H1 (cell line): ENCODE results near the gene UBR7. TPM values are rescaled to one million over a fixed set of nuclear protein-coding genes. Genes with fewer than 3 reads are reported as not detected.

Experiments used
- CTCF ChIA-PET: fragments of 300-600 bp; sonication (Branson Sonifier 250); formaldehyde crosslinking; loops from one replicate; lab custom pipeline; 2021; ENCODE audit not compliant: partially characterized antibody; lab: Charles Lee
- POLR2A ChIA-PET: fragments of 300-600 bp; sonication (Branson Sonifier 250); formaldehyde crosslinking; loops from one replicate; lab custom pipeline; 2021; ENCODE audit warnings: inconsistent platforms; ENCODE audit not compliant: partially characterized antibody; lab: Charles Lee
- DNase-seq, 2 experiments: peaks; one replicate each; pipeline versions ENCODE4 v3.0.0 to v3.0.0-alpha.2; 2010 to 2022; ENCODE audit warnings: low spot score in 2 of 2, low read depth in 1 of 2, mixed read lengths in 1 of 2
- FAIRE-seq: peaks from 2 replicates; lab custom pipeline; 2011; peaks lifted over from hg19 to GRCh38; lab: Jason Lieb, UNC
- H2AFZ ChIP-seq: 2 replicates; pipeline ENCODE4 v1.8.1; 2012; ENCODE audit warnings: low read length, inconsistent platforms
- H2AK5ac ChIP-seq: 2 replicates; pipeline ENCODE4 v1.6.1; 2013; ENCODE audit warnings: low read depth, low read length
- H2BK120ac ChIP-seq: replicated peaks from 2 replicates; pipeline ENCODE3; 2013; ENCODE audit warnings: low read depth, low read length, inconsistent platforms
- H2BK12ac ChIP-seq: 2 replicates; pipeline ENCODE4 v1.6.1; 2013; ENCODE audit warnings: low read depth, low read length
- H2BK15ac ChIP-seq: 2 replicates; pipeline ENCODE4 v1.6.1; 2013; ENCODE audit warnings: low read length
- H2BK20ac ChIP-seq: 2 replicates; pipeline ENCODE4 v1.6.1; 2013; ENCODE audit warnings: low read length
- H2BK5ac ChIP-seq: 2 replicates; pipeline ENCODE4 v1.6.1; 2013; ENCODE audit warnings: low read depth, low read length
- H3K14ac ChIP-seq: 2 replicates; pipeline ENCODE4 v1.6.1; 2013; ENCODE audit warnings: inconsistent platforms; ENCODE audit not compliant: insufficient read length
- H3K18ac ChIP-seq: 2 replicates; pipeline ENCODE4 v1.6.1; 2013; ENCODE audit warnings: low read length; ENCODE audit errors: extremely low read depth
- H3K23ac ChIP-seq: 2 replicates; pipeline ENCODE4 v1.6.1; 2013; ENCODE audit warnings: inconsistent platforms; ENCODE audit not compliant: insufficient read length
- H3K23me2 ChIP-seq: 2 replicates; pipeline ENCODE4 v1.6.1; 2013; ENCODE audit warnings: low read depth, low read length
- H3K27ac ChIP-seq: 2 replicates; pipeline ENCODE4 v1.6.1; 2011; ENCODE audit warnings: low read depth, low read length, inconsistent platforms
- H3K27me3 ChIP-seq, 4 experiments: replicated peaks in 1 of 4; 1 replicate in 1 of 4; 2 replicates in 3 of 4; pipeline versions ENCODE4 v1.6.1 to v1.8.1; 2011 to 2013; ENCODE audit warnings: low read length in 3 of 4, mild to moderate bottlenecking in 3 of 4, inconsistent platforms in 2 of 4, mixed read lengths in 2 of 4, moderate library complexity in 1 of 4; ENCODE audit not compliant: control insufficient read depth in 3 of 4, insufficient read depth in 3 of 4; ENCODE audit errors: extremely low read depth in 1 of 4
- H3K36me3 ChIP-seq, 4 experiments: 2 replicates each; pipeline versions ENCODE4 v1.6.1 to v1.8.1; 2011 to 2013; ENCODE audit warnings: mild to moderate bottlenecking in 4 of 4, low read length in 3 of 4, moderate library complexity in 2 of 4, control low read depth in 1 of 4, inconsistent platforms in 1 of 4; ENCODE audit not compliant: insufficient read depth in 4 of 4, control insufficient read depth in 2 of 4
- H3K4ac ChIP-seq: replicated peaks from 2 replicates; pipeline ENCODE3; 2013; ENCODE audit warnings: low read length, low read depth, mixed read lengths, inconsistent platforms; ENCODE audit not compliant: insufficient read length
- H3K4me1 ChIP-seq, 4 experiments: replicated peaks in 1 of 4; 1 replicate in 1 of 4; 2 replicates in 3 of 4; pipeline versions ENCODE4 v1.6.1 to v1.8.1; 2011 to 2013; ENCODE audit warnings: low read length in 3 of 4, inconsistent platforms in 2 of 4, mixed read lengths in 1 of 4; ENCODE audit not compliant: insufficient read depth in 4 of 4, control insufficient read depth in 3 of 4
- H3K4me2 ChIP-seq, 2 experiments: 2 replicates each; pipeline versions ENCODE4 v1.6.1 to v1.8.1; 2011 to 2013; ENCODE audit warnings: low read depth in 2 of 2, low read length in 2 of 2, control low read depth in 1 of 2, inconsistent platforms in 1 of 2, mild to moderate bottlenecking in 1 of 2; ENCODE audit not compliant: insufficient read depth in 1 of 2
- H3K4me3 ChIP-seq, 4 experiments: fragments of 200-600, 300-600 bp in 1 of 4; sonication (generic), shearing (Covaris generic), sonication (Bioruptor Twin) in 1 of 4; 2 replicates each; pipeline versions ENCODE4 v1.5.1 to v1.8.1; 2011 to 2016; ENCODE audit warnings: low read length in 4 of 4, low read depth in 3 of 4, control low read depth in 2 of 4, inconsistent platforms in 2 of 4, mild to moderate bottlenecking in 2 of 4, mixed read lengths in 1 of 4, moderate library complexity in 1 of 4; ENCODE audit not compliant: insufficient read depth in 2 of 4; ENCODE audit errors: extremely low read depth in 1 of 4
- H3K56ac ChIP-seq: replicated peaks from 2 replicates; pipeline ENCODE3; 2013; ENCODE audit warnings: low read depth, mild to moderate bottlenecking, mixed read lengths, low read length, inconsistent platforms; ENCODE audit not compliant: insufficient read length
- H3K79me1 ChIP-seq: 2 replicates; pipeline ENCODE4 v1.6.1; 2013; ENCODE audit warnings: low read depth, low read length, control low read depth
- H3K79me2 ChIP-seq, 2 experiments: 2 replicates each; pipeline versions ENCODE4 v1.6.1 to v1.8.1; 2012 to 2013; ENCODE audit warnings: low read length in 2 of 2, mild to moderate bottlenecking in 2 of 2, inconsistent platforms in 1 of 2; ENCODE audit not compliant: insufficient read depth in 2 of 2, control insufficient read depth in 1 of 2
- H3K9ac ChIP-seq, 4 experiments: replicated peaks in 1 of 4; 1 replicate in 1 of 4; 2 replicates in 3 of 4; pipeline versions ENCODE4 v1.6.1 to v1.8.1; 2011 to 2013; ENCODE audit warnings: low read depth in 3 of 4, low read length in 3 of 4, control low read depth in 2 of 4, mild to moderate bottlenecking in 2 of 4, moderate library complexity in 2 of 4, inconsistent platforms in 1 of 4; ENCODE audit errors: extremely low read depth in 1 of 4
- H3K9me3 ChIP-seq, 2 experiments: 2 replicates each; pipeline versions ENCODE4 v1.6.1 to v1.8.1; 2012 to 2013; ENCODE audit warnings: mild to moderate bottlenecking in 2 of 2, moderate library complexity in 2 of 2, control low read depth in 1 of 2, inconsistent platforms in 1 of 2, low read depth in 1 of 2, low read length in 1 of 2, mixed read lengths in 1 of 2; ENCODE audit not compliant: insufficient read depth in 2 of 2
- H4K20me1 ChIP-seq, 2 experiments: replicated peaks in 1 of 2; 2 replicates each; pipeline versions ENCODE3 to v1.8.1; 2011 to 2013; ENCODE audit warnings: inconsistent platforms in 2 of 2, low read length in 2 of 2, mild to moderate bottlenecking in 1 of 2; ENCODE audit not compliant: insufficient read depth in 2 of 2, control insufficient read depth in 1 of 2
- H4K5ac ChIP-seq: 2 replicates; pipeline ENCODE4 v1.6.1; 2013; ENCODE audit warnings: low read length, low read depth, mixed read lengths, inconsistent platforms; ENCODE audit not compliant: insufficient read length
- H4K8ac ChIP-seq: 2 replicates; pipeline ENCODE4 v1.8.0; 2013; ENCODE audit warnings: mild to moderate bottlenecking, moderate library complexity, low read length, inconsistent platforms; ENCODE audit not compliant: insufficient read depth; ENCODE audit errors: extremely low read depth
- H4K91ac ChIP-seq: replicated peaks from 2 replicates; pipeline ENCODE3; 2013; ENCODE audit warnings: low read length, mixed read lengths, inconsistent platforms; ENCODE audit not compliant: insufficient read length
- HDAC6 ChIP-seq: IDR thresholded peaks from one replicate; pipeline ENCODE4 v1.7.1; 2012; ENCODE audit warnings: low read depth, mild to moderate bottlenecking, inconsistent platforms, low read length, moderate library complexity
- JUND ChIP-seq: IDR thresholded peaks from 2 replicates; pipeline ENCODE4 v1.6.1; 2011; ENCODE audit warnings: mild to moderate bottlenecking, improper control_type of control experiment, low read length
- PHF8 ChIP-seq: fragments of 200-600 bp; sonication (generic); conservative IDR thresholded peaks from 2 replicates; pipeline ENCODE4 v1.7.1; 2012; ENCODE audit warnings: low read depth, mild to moderate bottlenecking, inconsistent platforms, low read length, moderate library complexity
- RXRA ChIP-seq: IDR thresholded peaks from 2 replicates; pipeline ENCODE4 v1.6.1; 2011; ENCODE audit warnings: low read depth, mild to moderate bottlenecking, low read length, moderate library complexity; ENCODE audit not compliant: insufficient read depth
- SP2 ChIP-seq: IDR thresholded peaks from 2 replicates; pipeline ENCODE4 v1.6.1; 2012; ENCODE audit warnings: mild to moderate bottlenecking, low read length, inconsistent platforms
- TBP ChIP-seq: IDR thresholded peaks from 2 replicates; pipeline ENCODE4 v1.6.1; 2011; ENCODE audit warnings: low read depth, low read length, improper control_type of control experiment
- WGBS, 2 experiments: shearing (Covaris generic) in 1 of 2; methylation state at CpG; one replicate each; pipeline versions ENCODE4 v1.1.6 to v1.1.7; 2013 to 2015; ENCODE audit warnings: low lambda C conversion rate in 2 of 2, mixed read lengths in 2 of 2, inconsistent platforms in 1 of 2, low coverage in 1 of 2, missing lambda C conversion rate in 1 of 2; ENCODE audit not compliant: insufficient replicate concordance in 2 of 2, insufficient coverage in 1 of 2, insufficient read length in 1 of 2; ENCODE audit errors: extremely low coverage in 1 of 2, missing lambda C conversion rate in 1 of 2; 5-methylcytosine and 5-hydroxymethylcytosine counted together
- polyA plus RNA-seq, 7 experiments: library from polyadenylated mRNA; depleted of rRNA in 3 of 7; stranded (reverse) in 5 of 7; unstranded in 2 of 7; fragments of >200 nt in 5 of 7; fragments of 200-250 nt in 2 of 7; gene quantifications; 1 replicate in 5 of 7; 2 replicates in 1 of 7; 4 replicates in 1 of 7; pipeline versions ENCODE4 v1.2.1 to v1.2.3, GENCODE V29; 2011 to 2013; ENCODE audit warnings: missing spikeins in 2 of 7, mixed read lengths in 2 of 7
- total RNA-seq: library from RNA; stranded (reverse); fragmentation: NEBNext Ultra II Directional; extraction: Animal tissue kit (Norgen Biotek cat#: 25700); gene quantifications from 2 replicates; pipeline ENCODE4 v1.2.1, GENCODE V29; 2021
- TF ChIP-seq, protein P1 (sequence below), 3 experiments: IDR thresholded peaks; 1 replicate in 2 of 3; 2 replicates in 1 of 3; pipeline versions ENCODE4 v1.5.1 to v1.6.1; 2011; ENCODE audit warnings: low read length in 3 of 3, mild to moderate bottlenecking in 3 of 3, inconsistent platforms in 2 of 3, low read depth in 1 of 3, moderate library complexity in 1 of 3; ENCODE audit not compliant: insufficient read depth in 1 of 3; ENCODE audit errors: control extremely low read depth in 1 of 3
- TF ChIP-seq, protein P2 (sequence below): IDR thresholded peaks from 2 replicates; pipeline ENCODE4 v1.6.1; 2012; ENCODE audit warnings: low read length, inconsistent platforms

UBR7 gene
- total and polyA plus RNA-seq, 2 of the 8 experiments (the other 6 are each of a cell fraction or from before 2014, with no cell fraction given): 20.1 to 28.4 TPM

DNA sequence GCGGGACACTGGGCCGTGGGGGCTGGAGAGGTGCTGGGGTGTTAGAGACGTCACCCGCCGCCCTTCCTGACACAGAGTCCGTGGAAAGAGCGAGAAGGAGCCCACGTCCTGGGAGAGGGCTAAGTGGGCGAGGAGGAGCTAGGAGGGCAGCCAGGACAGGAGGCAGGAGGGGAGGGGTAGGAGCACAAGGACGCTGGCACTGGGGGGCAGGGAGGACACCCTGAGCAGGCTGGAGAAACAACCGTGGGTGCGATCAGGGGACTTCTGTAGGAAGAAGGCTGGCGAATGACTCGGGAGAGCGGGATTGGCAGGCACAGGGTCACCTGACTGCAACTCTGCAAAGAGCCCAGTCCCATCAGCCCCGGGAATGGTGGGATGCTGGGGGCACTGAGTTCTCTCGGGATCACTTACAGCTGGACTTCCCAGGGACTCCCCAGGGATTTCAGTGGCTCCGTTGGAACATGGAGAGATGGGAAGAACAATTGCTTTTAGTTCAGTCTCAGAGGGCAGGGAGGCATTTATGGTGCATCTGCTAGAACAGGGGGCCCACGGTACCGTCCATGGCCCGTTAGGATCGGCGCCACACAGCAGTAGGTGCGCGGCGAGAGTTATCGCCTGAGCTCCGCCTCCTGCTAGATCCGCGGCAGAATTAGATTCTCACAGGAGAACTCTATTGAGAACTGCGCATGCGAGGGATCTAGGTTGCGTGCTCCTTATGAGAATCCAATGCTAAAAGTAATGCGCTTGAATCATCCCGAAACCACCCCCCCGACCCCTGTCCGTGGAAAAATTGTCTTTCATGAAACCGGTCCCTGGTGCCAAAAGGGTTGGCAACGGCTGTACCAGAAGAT lies 24.3 kb downstream of the UBR7 start:
- Histone ChIP-seq H2AFZ (no peak overlapping the region), H3K23ac (no peak overlapping the region), H2BK12ac (no peak overlapping the region), H4K8ac (no peak overlapping the region), H3K14ac (no peak overlapping the region), H2BK15ac (no peak overlapping the region), H3K9me3 (no peaks in the 10 kb centered on the region), H3K4me3 (no peak overlapping the region), H4K20me1 (no peaks in the 10 kb centered on the region), H2AK5ac (no peak overlapping the region), H3K36me3 (peaks cover 6 to 15% (median 8%) of the 10 kb centered on the region in 4 experiments; a peak in 4 of 8 replicates), H2BK20ac (no peak overlapping the region), H3K18ac (no peak overlapping the region), H3K4me1 (no peaks in the 10 kb centered on the region; a peak in 3 of 7 replicates), H4K91ac (no peak overlapping the region), H3K79me1 (no peaks in the 10 kb centered on the region), H3K23me2 (no peaks in the 10 kb centered on the region), H3K56ac (no peak overlapping the region), H3K27me3 (no peaks in the 10 kb centered on the region; a peak in 1 of 7 replicates), H2BK120ac (no peak overlapping the region), H4K5ac (no peak overlapping the region), H3K79me2 (no peaks in the 10 kb centered on the region), H3K4ac (no peak overlapping the region), H3K9ac (no peak overlapping the region), H3K27ac (no peak overlapping the region), H3K4me2 (no peak overlapping the region), H2BK5ac (no peak overlapping the region; the same call in 1 of the 2 replicates)
- 92% methylated on average over 39 of the region's 39 CpGs; no CpG with 5 or more reads in 1 of the 2 experiments for WGBS, 2 experiments
- CTCF ChIA-PET: interaction anchor here (1.2 to 2.2 kb wide), 2 partner anchors 11 to 306 kb away, joined by 5 to 8 read pairs; no protein-coding TSS in a partner anchor
- DNase-seq: no peak
- POLR2A ChIA-PET: no interaction called here
- no peak for FAIRE-seq
- TF ChIP-seq, protein P1, sequence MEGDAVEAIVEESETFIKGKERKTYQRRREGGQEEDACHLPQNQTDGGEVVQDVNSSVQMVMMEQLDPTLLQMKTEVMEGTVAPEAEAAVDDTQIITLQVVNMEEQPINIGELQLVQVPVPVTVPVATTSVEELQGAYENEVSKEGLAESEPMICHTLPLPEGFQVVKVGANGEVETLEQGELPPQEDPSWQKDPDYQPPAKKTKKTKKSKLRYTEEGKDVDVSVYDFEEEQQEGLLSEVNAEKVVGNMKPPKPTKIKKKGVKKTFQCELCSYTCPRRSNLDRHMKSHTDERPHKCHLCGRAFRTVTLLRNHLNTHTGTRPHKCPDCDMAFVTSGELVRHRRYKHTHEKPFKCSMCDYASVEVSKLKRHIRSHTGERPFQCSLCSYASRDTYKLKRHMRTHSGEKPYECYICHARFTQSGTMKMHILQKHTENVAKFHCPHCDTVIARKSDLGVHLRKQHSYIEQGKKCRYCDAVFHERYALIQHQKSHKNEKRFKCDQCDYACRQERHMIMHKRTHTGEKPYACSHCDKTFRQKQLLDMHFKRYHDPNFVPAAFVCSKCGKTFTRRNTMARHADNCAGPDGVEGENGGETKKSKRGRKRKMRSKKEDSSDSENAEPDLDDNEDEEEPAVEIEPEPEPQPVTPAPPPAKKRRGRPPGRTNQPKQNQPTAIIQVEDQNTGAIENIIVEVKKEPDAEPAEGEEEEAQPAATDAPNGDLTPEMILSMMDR (IDR thresholded peaks at IDR 0.05; ENCODE audit: control extremely low read depth in 1 of 3, insufficient read depth in 1 of 3, low read depth in 1 of 3, low read length in 3 of 3): no peak
- TF ChIP-seq HDAC6: no peak
- no peak for TF ChIP-seq PHF8
- no peak for TF ChIP-seq JUND
- TF ChIP-seq, protein P2, sequence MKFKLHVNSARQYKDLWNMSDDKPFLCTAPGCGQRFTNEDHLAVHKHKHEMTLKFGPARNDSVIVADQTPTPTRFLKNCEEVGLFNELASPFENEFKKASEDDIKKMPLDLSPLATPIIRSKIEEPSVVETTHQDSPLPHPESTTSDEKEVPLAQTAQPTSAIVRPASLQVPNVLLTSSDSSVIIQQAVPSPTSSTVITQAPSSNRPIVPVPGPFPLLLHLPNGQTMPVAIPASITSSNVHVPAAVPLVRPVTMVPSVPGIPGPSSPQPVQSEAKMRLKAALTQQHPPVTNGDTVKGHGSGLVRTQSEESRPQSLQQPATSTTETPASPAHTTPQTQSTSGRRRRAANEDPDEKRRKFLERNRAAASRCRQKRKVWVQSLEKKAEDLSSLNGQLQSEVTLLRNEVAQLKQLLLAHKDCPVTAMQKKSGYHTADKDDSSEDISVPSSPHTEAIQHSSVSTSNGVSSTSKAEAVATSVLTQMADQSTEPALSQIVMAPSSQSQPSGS: no peak
- TF ChIP-seq RXRA: no peak
- TF ChIP-seq SP2: no peak
- no peak for TF ChIP-seq TBP
